Endodermal cell (in vitro differentiated cells): ENCODE data around the gene FGFR2. TPM values are rescaled to one million over a fixed set of nuclear protein-coding genes. Genes with fewer than 3 reads are reported as not detected.

Experiments used
- DNase-seq: peaks from one replicate; pipeline ENCODE4 v3.0.0-alpha.2; 2017
- H3K27ac ChIP-seq: 2 replicates; pipeline ENCODE4 v1.5.1; 2013; ENCODE audit warnings: mild to moderate bottlenecking, low read depth, low read length, moderate library complexity
- H3K27me3 ChIP-seq: 2 replicates; pipeline ENCODE4 v1.6.1; 2013; ENCODE audit warnings: mild to moderate bottlenecking, low read length, moderate library complexity; ENCODE audit not compliant: insufficient read depth, control insufficient read depth, poor library complexity, severe bottlenecking
- H3K36me3 ChIP-seq: 2 replicates; pipeline ENCODE4 v1.7.0; 2013; ENCODE audit warnings: mild to moderate bottlenecking, low read length, moderate library complexity; ENCODE audit not compliant: control insufficient read depth, insufficient read depth
- H3K4me1 ChIP-seq: one replicate; pipeline ENCODE4 v1.7.0; 2013; ENCODE audit warnings: low read length; ENCODE audit not compliant: control insufficient read depth, insufficient read depth
- H3K4me3 ChIP-seq: 2 replicates; pipeline ENCODE4 v1.5.1; 2013; ENCODE audit warnings: mild to moderate bottlenecking, low read length, moderate library complexity
- H3K9ac ChIP-seq: 2 replicates; pipeline ENCODE4 v1.6.1; 2013; ENCODE audit warnings: mild to moderate bottlenecking, low read length, moderate library complexity; ENCODE audit not compliant: poor library complexity, severe bottlenecking; ENCODE audit errors: extremely low read depth
- H3K9me3 ChIP-seq: 2 replicates; pipeline ENCODE4 v1.6.1; 2013; ENCODE audit warnings: mild to moderate bottlenecking, low read length, moderate library complexity; ENCODE audit not compliant: control insufficient read depth
- H3K27ac Mint-ChIP-seq: 2 replicates; pipeline ENCODE4 v1.8.0; 2020; ENCODE audit warnings: mixed read lengths
- H3K27me3 Mint-ChIP-seq: 2 replicates; pipeline ENCODE4 v1.8.0; 2021; ENCODE audit warnings: mild to moderate bottlenecking, mixed read lengths; ENCODE audit not compliant: insufficient read depth
- H3K36me3 Mint-ChIP-seq: 2 replicates; pipeline ENCODE4 v1.8.0; 2020; ENCODE audit warnings: low read depth, mixed read lengths
- H3K4me1 Mint-ChIP-seq: 2 replicates; pipeline ENCODE4 v1.8.0; 2020; ENCODE audit warnings: mixed read lengths
- H3K4me3 Mint-ChIP-seq: 2 replicates; pipeline ENCODE4 v1.8.0; 2020; ENCODE audit warnings: mild to moderate bottlenecking, moderate library complexity, mixed read lengths
- H3K9me3 Mint-ChIP-seq: 2 replicates; pipeline ENCODE4 v1.8.0; 2020; ENCODE audit warnings: mild to moderate bottlenecking, mixed read lengths
- CTCF ChIP-seq: fragments of 200-600 bp; sonication (generic); conservative IDR thresholded peaks from 2 replicates; pipeline ENCODE4 v1.5.0; 2021; ENCODE audit warnings: antibody characterized with exemption, mild to moderate bottlenecking
- WGBS, 2 experiments: methylation state at CpG; one replicate each; pipeline versions ENCODE4 v1.1.5 to v1.1.7; 2013; ENCODE audit warnings: missing lambda C conversion rate in 2 of 2, mixed read lengths in 1 of 2; ENCODE audit not compliant: insufficient coverage in 1 of 2, insufficient read length in 1 of 2; 5-methylcytosine and 5-hydroxymethylcytosine counted together
- total RNA-seq, 2 donors: library from RNA; stranded (reverse); fragmentation: NEBNext Ultra II Directional in 1 of 2; extraction: Animal tissue kit (Norgen Biotek cat#: 25700) in 1 of 2; gene quantifications; 2 replicates in 1 of 2; 3 replicates in 1 of 2; pipeline ENCODE4 v1.2.1, GENCODE V29; 2021

The FGFR2 gene
- total RNA-seq, 2 donors from 2014 or later = 56.5 to 77.0 TPM

GRCh38 chr10:121468726-121469125 is 129.5 kb downstream of the FGFR2 start:
- peaks cover 4% of the 10 kb centered on the region for H3K4me1 ChIP-seq
- Mint-ChIP-seq H3K9me3 (peaks cover 3% of the 10 kb centered on the region), H3K36me3 (no peaks in the 10 kb centered on the region), H3K27ac (no peak overlapping the region), H3K4me3 (no peak overlapping the region), H3K27me3 (peaks cover 15% of the 10 kb centered on the region), H3K4me1 (peaks cover 19% of the 10 kb centered on the region)
- no peaks in the 10 kb centered on the region for H3K36me3 ChIP-seq
- no peak overlapping the region for H3K27ac ChIP-seq
- no peaks in the 10 kb centered on the region for H3K27me3 ChIP-seq
- no peak for DNase-seq
- no peak for TF ChIP-seq CTCF
- H3K9ac ChIP-seq = no peak overlapping the region
- no peak overlapping the region for H3K4me3 ChIP-seq
- 85 to 100% methylated on average over 2 to 7 of the region's 8 CpGs for WGBS, 2 experiments
- H3K9me3 ChIP-seq = no peaks in the 10 kb centered on the region

- no peaks in the 10 kb centered on the region for H3K27me3 ChIP-seq
- H3K4me1 ChIP-seq = no peaks in the 10 kb centered on the region
- TF ChIP-seq CTCF = no peak
- Mint-ChIP-seq H3K36me3 (no peaks in the 10 kb centered on the region), H3K4me1 (peaks cover 12% of the 10 kb centered on the region), H3K27ac (no peak overlapping the region), H3K27me3 (peaks cover 18% of the 10 kb centered on the region), H3K9me3 (peaks cover 3% of the 10 kb centered on the region), H3K4me3 (no peak overlapping the region)
- H3K4me3 ChIP-seq = no peak overlapping the region
- no peak for DNase-seq
- H3K9ac ChIP-seq = no peak overlapping the region
- WGBS, 2 experiments = 97 to 100% methylated on average over 2 to 4 of the region's 4 CpGs
- no peaks in the 10 kb centered on the region for H3K36me3 ChIP-seq
- no peaks in the 10 kb centered on the region for H3K9me3 ChIP-seq
- H3K27ac ChIP-seq = no peak overlapping the region
Observed at GRCh38 chr10:121466424-121466823, 131.8 kb downstream of the FGFR2 start.

GRCh38 chr10:121465215-121465614 is 133.0 kb downstream of the FGFR2 start:
- H3K27me3 Mint-ChIP-seq = peaks cover 20% of the 10 kb centered on the region
- H3K9ac ChIP-seq = no peak overlapping the region
- 95% methylated on average over 9 to 14 of the region's 14 CpGs for WGBS, 2 experiments

More at GRCh38 chr10:121465215-121465614, 133.0 kb downstream of the FGFR2 start:
- Histone ChIP-seq H3K4me3 (no peak overlapping the region), H3K27ac (no peak overlapping the region), H3K9me3 (no peaks in the 10 kb centered on the region), H3K36me3 (no peaks in the 10 kb centered on the region), H3K27me3 (no peaks in the 10 kb centered on the region), H3K4me1 (peaks cover under 1% of the 10 kb centered on the region)
- no peak for DNase-seq
- no peak for TF ChIP-seq CTCF
- H3K4me3 Mint-ChIP-seq = no peak overlapping the region
- H3K27ac Mint-ChIP-seq = no peak overlapping the region
- H3K36me3 Mint-ChIP-seq = no peaks in the 10 kb centered on the region
- peaks cover 22% of the 10 kb centered on the region for H3K4me1 Mint-ChIP-seq
- H3K9me3 Mint-ChIP-seq = peaks cover under 1% of the 10 kb centered on the region
